ENCODE measurements around the gene TIMM29. TPM values are rescaled to one million over a fixed set of nuclear protein-coding genes. Genes with fewer than 3 reads are reported as not detected.
A peak's percentile ranks its signal among the peaks of the same experiment; 100 is the strongest.

The TIMM29 gene
- total and polyA plus RNA-seq, 9 of the 15 experiments (the other 6 are each of a cell fraction or from before 2014, with no cell fraction given) = 2.4 to 29.4 (median 16.3) TPM

- TF ChIP-seq NRF1 (conservative IDR thresholded peaks at IDR 0.05 in 1 of 2, IDR thresholded peaks at IDR 0.05 in 1 of 2) (peak; percentile 67 to 71), ATF3 (IDR thresholded peaks at IDR 0.05) (peak; percentile 85), ATF3 (CRISPR knock-in tag; conservative IDR thresholded peaks at IDR 0.05) (no peak; the same call in 1 of the 2 replicates), SIRT6 (IDR thresholded peaks at IDR 0.05; ENCODE audit: low read depth, low read length) (no peak), GTF3C2 (IDR thresholded peaks at IDR 0.05; ENCODE audit: borderline replicate concordance, extremely low read depth, insufficient read length) (no peak), TEAD4 (IDR thresholded peaks at IDR 0.05; ENCODE audit: low read length) (peak; percentile 87), TEAD4 (CRISPR knock-in tag; IDR thresholded peaks at IDR 0.05; ENCODE audit: borderline replicate concordance) (no peak), ASH1L (IDR thresholded peaks at IDR 0.05; ENCODE audit: borderline replicate concordance, low read depth, partially characterized antibody) (no peak), TOE1 (IDR thresholded peaks at IDR 0.05; ENCODE audit: borderline replicate concordance) (no peak), TOE1 (CRISPR knock-in tag; IDR thresholded peaks at IDR 0.05; ENCODE audit: borderline replicate concordance, low read depth) (no peak), SPI1 (IDR thresholded peaks at IDR 0.05; ENCODE audit: borderline replicate concordance, low read depth, low read length) (peak; percentile 70), IFI16 (CRISPR knock-in tag; IDR thresholded peaks at IDR 0.05) (no peak), ZNF165 (CRISPR knock-in tag; IDR thresholded peaks at IDR 0.05; ENCODE audit: borderline replicate concordance) (no peak), E2F8 (IDR thresholded peaks at IDR 0.05; ENCODE audit: low read depth, partially characterized antibody) (no peak), EP300 (IDR thresholded peaks at IDR 0.05; ENCODE audit: low read length) (no peak), MED1 (CRISPR knock-in tag; IDR thresholded peaks at IDR 0.05; ENCODE audit: borderline replicate concordance) (no peak), ERF (CRISPR knock-in tag; IDR thresholded peaks at IDR 0.05) (no peak)
- TF ChIP-seq, protein P1, sequence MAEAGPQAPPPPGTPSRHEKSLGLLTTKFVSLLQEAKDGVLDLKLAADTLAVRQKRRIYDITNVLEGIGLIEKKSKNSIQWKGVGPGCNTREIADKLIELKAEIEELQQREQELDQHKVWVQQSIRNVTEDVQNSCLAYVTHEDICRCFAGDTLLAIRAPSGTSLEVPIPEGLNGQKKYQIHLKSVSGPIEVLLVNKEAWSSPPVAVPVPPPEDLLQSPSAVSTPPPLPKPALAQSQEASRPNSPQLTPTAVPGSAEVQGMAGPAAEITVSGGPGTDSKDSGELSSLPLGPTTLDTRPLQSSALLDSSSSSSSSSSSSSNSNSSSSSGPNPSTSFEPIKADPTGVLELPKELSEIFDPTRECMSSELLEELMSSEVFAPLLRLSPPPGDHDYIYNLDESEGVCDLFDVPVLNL (CRISPR knock-in tag; IDR thresholded peaks at IDR 0.05; ENCODE audit: low read depth) = no peak
- TF ChIP-seq, protein P2, sequence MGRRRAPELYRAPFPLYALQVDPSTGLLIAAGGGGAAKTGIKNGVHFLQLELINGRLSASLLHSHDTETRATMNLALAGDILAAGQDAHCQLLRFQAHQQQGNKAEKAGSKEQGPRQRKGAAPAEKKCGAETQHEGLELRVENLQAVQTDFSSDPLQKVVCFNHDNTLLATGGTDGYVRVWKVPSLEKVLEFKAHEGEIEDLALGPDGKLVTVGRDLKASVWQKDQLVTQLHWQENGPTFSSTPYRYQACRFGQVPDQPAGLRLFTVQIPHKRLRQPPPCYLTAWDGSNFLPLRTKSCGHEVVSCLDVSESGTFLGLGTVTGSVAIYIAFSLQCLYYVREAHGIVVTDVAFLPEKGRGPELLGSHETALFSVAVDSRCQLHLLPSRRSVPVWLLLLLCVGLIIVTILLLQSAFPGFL (CRISPR knock-in tag; IDR thresholded peaks at IDR 0.05) = no peak
These were observed 6.9 kb downstream of the TIMM29 start (continued) for GRCh38 chr19:10935371-10936059.

Measured in K562 (cell line).